Activated CD4-positive, CD25-positive, alpha-beta regulatory T cell treated with anti-CD3 and anti-CD28 coated beads, Interleukin-2, amount 50 U/mL, for 72 hours (primary cell): ENCODE measurements around the gene TBC1D22A.
A peak's percentile ranks its signal among the peaks of the same experiment; 100 is the strongest.

Source experiments
- DNase-seq: peaks from one replicate; pipeline ENCODE4 v3.0.0; 2021

Gene TBC1D22A

GRCh38 chr22:47213571-47214230 is 451.3 kb downstream of the TBC1D22A start:
- peak; percentile 55 for DNase-seq

GRCh38 chr22:47215851-47216250 is 453.4 kb downstream of the TBC1D22A start:
- no peak for DNase-seq

- DNase-seq = peak; percentile 11
Measured at GRCh38 chr22:47218671-47219070, 456.2 kb downstream of the TBC1D22A start.

- no peak for DNase-seq
Measured at GRCh38 chr22:47219789-47220188, 457.3 kb downstream of the TBC1D22A start.

- no peak for DNase-seq
Measured at GRCh38 chr22:47220752-47221151, 458.3 kb downstream of the TBC1D22A start.

GRCh38 chr22:47221840-47222615 is 459.6 kb downstream of the TBC1D22A start:
- no peak for DNase-seq
